ENCODE results near the gene BDP1.
A peak's percentile ranks its signal among the peaks of the same experiment; 100 is the strongest.
"Not testable (repeated sequence)": the region's sequence is repeated elsewhere in the genome, so short reads cannot be mapped to it uniquely, and the experiment has no call there.

The BDP1 gene

GRCh38 chr5:71455427-71456361, at the start of gene BDP1:
Gene BDP1 (plus strand): TSS chr5:71455651. CDS start chr5:71455878, 227 bp downstream.
- DNase-seq, result peak; percentile 87

- not testable (repeated sequence) for DNase-seq
Observed at GRCh38 chr5:71410088-71410487, 45.4 kb upstream of the BDP1 start.

- not testable (repeated sequence) for DNase-seq
Observed at GRCh38 chr5:71415626-71416025, 39.8 kb upstream of the BDP1 start.

- DNase-seq, result not testable (repeated sequence)
Observed at GRCh38 chr5:71418026-71418425, 37.4 kb upstream of the BDP1 start.

GRCh38 chr5:71421278-71421677, 34.2 kb upstream of the BDP1 start:
- not testable (repeated sequence) for DNase-seq

GRCh38 chr5:71423896-71424295, 31.6 kb upstream of the BDP1 start:
- DNase-seq, result not testable (repeated sequence)

GRCh38 chr5:71426686-71427474, 28.6 kb upstream of the BDP1 start:
- DNase-seq, result not testable (repeated sequence)

GRCh38 chr5:71432410-71432809, 23.0 kb upstream of the BDP1 start:
- DNase-seq, result not testable (repeated sequence)

- not testable (repeated sequence) for DNase-seq
Observed at GRCh38 chr5:71434825-71435224, 20.6 kb upstream of the BDP1 start.

GRCh38 chr5:71441564-71441963, 13.9 kb upstream of the BDP1 start:
- DNase-seq, result not testable (repeated sequence)

GRCh38 chr5:71443891-71444290, 11.6 kb upstream of the BDP1 start:
- DNase-seq, result not testable (repeated sequence)

- not testable (repeated sequence) for DNase-seq
Observed at GRCh38 chr5:71445015-71445414, 10.4 kb upstream of the BDP1 start.

- not testable (repeated sequence) for DNase-seq
Observed at GRCh38 chr5:71445523-71446152, 9.8 kb upstream of the BDP1 start.

GRCh38 chr5:71446540-71447216, 8.8 kb upstream of the BDP1 start:
- DNase-seq, result not testable (repeated sequence)

GRCh38 chr5:71447218-71447808, 8.1 kb upstream of the BDP1 start:
- DNase-seq, result not testable (repeated sequence)

- DNase-seq, result no peak
Observed at GRCh38 chr5:71452876-71453275, 2.6 kb upstream of the BDP1 start.

GRCh38 chr5:71454913-71455312, 538 bp upstream of the BDP1 start:
- no peak for DNase-seq

- DNase-seq, result no peak
Observed at GRCh38 chr5:71456362-71456743, 902 bp downstream of the BDP1 start.

GRCh38 chr5:71457106-71457505, 1.7 kb downstream of the BDP1 start:
- DNase-seq, result no peak

- DNase-seq, result no peak
Observed at GRCh38 chr5:71460693-71461092, 5.2 kb downstream of the BDP1 start.

GRCh38 chr5:71461360-71461759, 5.9 kb downstream of the BDP1 start:
- DNase-seq, result no peak

GRCh38 chr5:71471193-71471592, 15.7 kb downstream of the BDP1 start:
- DNase-seq, result no peak

Measured in NK-92 treated with Interleukin-12 subunit alpha and Interleukin-12 subunit beta, amount 100 ng/mL, for 24 hours (cell line).